NCI-H82 (cell line): ENCODE measurements around the gene TAF5.
"Not testable (repeated sequence)": the region's sequence is repeated elsewhere in the genome, so short reads cannot be mapped to it uniquely, and the experiment has no call there.

Experiments used
- DNase-seq: peaks from one replicate; lab custom pipeline; 2025; lab: John Stamatoyannopoulos, UW

TAF5 gene

DNA sequence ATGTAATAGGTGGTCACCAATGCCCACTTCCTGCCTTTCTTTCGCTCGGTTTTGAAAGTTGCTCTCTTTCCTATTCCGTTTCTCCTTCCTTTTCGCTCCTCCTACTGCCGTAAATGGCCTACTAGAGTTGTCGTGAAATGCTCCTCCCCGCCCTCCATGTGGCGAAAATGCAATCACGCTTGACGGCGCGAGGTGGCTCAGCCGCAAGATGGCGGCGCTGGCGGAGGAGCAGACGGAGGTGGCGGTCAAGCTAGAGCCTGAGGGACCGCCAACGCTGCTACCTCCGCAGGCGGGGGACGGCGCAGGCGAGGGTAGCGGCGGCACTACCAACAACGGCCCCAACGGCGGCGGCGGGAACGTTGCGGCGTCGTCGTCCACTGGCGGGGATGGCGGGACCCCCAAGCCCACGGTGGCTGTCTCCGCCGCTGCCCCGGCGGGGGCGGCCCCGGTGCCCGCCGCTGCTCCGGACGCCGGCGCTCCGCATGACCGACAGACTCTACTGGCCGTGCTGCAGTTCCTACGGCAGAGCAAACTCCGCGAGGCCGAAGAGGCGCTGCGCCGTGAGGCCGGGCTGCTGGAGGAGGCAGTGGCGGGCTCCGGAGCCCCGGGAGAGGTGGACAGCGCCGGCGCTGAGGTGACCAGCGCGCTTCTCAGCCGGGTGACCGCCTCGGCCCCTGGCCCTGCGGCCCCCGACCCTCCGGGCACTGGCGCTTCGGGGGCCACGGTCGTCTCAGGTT is at the start of gene TAF5:
TSS of gene TAF5 (plus strand) at position 195 of the 737 bp plus-strand sequence. CDS start at position 209, 14 bp downstream.
- DNase-seq, result peak; percentile 95

DNA sequence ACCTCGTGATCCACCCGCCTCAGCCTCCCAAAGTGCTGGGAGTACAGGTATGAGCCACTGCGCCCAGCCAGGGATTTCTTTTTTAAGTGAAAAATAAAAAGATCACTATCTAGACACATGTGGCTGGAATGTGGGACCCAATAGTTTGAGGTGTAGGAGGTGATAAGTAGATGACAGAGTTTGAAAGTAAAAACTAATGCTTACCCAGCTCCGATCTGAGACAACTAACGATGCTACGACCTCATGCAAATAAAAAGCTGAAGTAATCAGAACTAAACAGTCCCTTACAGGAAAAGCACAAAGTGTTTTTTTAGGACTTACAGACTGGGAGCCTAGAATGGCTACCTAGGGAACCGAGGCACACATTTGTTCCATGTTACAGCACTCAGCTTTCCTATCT is 39.9 kb upstream of the TAF5 start:
- DNase-seq, result no peak

DNA sequence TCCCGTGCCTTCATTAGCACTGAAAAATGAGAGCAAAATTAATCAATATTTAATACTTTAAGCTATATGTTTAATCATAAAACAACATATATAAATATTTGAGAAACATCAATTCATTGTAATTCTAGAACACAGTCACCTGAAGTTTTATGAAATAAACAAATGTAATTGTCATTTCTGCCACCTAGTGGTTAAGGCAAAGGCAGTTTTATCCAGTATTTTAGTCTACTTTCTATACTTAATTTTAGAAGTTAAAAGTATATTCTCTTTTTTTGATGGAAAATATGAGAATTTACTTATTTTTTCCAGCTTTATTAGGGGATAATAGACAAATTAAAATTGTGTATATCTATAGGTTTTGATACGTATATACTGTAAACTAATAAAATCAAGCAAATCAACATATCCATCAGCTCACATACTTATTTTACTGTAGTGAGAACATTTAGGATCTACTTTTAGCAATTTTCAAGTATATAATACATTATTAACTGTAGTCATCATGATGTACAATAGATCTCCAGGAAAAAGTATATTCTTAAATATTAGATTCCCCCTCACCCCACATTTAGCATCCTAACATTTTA is 33.7 kb upstream of the TAF5 start:
- peak; percentile 32 for DNase-seq

DNA sequence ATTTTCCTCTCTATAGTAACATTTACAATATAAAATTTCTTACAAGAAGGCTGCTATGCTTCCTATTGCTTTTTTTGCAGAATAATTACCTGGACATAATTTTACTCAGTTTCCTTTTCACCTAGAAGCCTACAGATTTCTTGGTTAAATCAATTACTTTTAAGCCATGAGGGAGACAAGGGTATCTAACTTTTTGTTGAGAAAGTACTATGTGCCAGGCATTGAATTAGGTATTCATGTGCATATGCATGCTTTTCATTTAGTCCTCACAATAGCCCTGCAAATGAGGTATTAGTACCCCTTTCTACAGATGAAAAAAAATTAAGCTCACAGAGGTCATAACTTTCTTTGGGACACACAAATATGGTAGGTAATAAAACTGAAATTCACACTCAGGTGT is 33.2 kb upstream of the TAF5 start:
- DNase-seq, result no peak

DNA sequence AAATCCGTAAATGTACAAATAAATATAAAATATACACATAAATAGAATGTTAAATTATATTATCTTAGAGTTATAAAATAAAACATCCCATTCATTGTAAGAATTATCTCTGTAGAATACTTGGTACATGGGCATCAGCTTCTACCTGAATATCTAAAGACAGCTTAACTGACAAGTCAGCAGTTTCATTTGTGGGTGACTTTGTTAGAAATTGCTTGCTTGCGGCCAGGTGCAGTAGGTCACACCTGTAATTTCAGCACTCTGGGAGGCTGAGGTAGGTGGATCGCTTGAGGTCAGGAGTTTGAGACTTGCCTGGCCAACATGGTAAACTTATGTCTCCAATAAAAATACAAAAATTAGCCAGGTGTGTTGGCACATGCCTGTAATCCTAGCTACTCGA is 31.4 kb upstream of the TAF5 start:
- DNase-seq, result no peak

DNA sequence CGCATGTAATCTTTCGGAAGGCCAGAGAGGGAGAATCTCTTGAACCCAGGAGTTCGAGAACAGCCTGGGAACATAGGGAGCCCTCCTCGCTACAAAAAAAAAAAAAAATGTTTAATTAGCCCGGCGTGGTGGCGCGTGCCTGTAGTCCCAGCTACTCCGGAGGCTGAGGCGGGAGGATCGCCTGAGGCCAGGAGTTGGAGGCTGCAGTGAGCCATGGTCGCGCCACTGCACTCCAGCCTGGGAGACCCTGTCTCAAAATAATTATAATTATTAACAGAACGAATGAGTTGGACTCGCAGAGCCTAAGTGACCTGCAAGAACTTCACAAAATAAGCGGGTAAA is 17.6 kb upstream of the TAF5 start:
- DNase-seq, result no peak

DNA sequence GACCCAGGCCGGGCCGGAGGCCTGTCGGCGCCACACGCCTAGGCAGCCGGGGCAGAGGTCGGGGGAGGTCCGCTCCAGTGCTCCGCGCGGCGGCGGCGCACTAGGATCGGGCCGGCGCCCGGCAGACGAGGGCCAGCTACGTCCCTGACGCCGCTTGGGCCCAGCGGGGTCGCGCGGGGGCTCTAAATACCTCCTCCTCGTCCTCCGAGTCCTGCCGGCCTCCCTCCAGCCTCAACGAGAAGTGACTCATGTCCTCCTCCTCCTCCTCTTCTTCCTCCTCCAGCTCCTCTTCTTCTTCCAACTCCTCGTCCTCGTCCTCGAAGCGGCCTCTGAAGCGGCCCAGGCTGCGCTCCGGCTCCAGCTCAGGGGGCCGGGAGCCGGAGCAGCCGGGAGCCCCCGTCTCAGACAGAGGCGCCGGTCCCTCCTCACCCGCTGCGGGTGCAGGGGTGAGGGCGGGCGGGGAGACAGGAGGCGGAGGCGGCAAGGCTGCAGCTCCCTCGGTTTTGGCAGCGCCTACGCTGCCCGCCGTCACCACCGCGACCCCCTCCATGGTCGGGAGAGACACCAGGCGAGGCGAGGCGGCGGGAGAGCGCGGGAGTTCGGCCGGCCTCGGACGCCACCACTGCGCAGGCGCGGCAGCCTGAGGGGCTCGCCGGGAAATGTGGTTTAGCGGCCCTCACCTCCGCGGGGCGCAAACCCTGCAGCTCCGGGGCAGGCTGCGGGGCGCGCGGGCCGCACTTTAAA is 17.1 kb upstream of the TAF5 start, which contains the start of gene PCGF6:
TSS of gene PCGF6 (minus strand) at position 624 of the 744 bp plus-strand sequence. CDS start at position 550, 74 bp downstream.
- DNase-seq, result peak; percentile 85

DNA sequence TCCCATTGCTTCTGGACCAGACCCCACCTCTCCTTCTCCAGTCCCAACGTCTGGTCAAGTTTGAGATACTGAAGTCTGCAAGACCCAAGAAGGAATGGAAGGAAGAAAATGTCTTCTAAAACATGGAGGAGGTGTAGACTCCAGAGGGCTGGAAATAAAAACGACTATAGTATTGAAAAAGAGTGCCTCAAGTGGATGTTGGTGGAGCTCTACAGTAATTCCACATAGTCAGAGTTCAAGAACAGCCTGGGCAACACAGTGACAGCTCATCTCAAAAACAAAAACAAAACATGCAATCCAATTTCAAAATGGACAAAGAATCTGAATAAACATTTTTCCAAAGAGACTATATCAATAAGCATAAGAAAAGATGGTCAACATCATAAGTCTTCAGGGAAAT is 14.5 kb upstream of the TAF5 start:
- no peak for DNase-seq

DNA sequence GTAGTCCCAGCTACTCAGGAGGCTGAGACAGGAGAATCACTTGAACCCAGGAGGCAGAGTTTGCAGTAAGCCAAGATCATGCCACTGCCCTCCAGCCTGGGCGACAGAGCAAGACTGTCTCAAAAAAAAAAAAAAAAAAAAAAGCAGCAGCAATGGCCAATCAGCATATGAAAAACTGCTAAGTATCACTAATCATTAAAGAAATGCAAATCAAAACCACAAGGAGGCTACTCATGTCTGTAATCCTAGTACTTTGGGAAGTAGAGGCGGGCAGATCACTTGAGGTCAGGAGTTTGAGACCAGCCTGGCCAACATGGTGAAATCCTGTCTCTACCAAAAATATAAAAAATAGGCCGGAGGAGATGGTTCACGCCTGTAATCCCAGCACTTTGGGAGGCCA is 13.2 kb upstream of the TAF5 start:
- DNase-seq, result not testable (repeated sequence)

DNA sequence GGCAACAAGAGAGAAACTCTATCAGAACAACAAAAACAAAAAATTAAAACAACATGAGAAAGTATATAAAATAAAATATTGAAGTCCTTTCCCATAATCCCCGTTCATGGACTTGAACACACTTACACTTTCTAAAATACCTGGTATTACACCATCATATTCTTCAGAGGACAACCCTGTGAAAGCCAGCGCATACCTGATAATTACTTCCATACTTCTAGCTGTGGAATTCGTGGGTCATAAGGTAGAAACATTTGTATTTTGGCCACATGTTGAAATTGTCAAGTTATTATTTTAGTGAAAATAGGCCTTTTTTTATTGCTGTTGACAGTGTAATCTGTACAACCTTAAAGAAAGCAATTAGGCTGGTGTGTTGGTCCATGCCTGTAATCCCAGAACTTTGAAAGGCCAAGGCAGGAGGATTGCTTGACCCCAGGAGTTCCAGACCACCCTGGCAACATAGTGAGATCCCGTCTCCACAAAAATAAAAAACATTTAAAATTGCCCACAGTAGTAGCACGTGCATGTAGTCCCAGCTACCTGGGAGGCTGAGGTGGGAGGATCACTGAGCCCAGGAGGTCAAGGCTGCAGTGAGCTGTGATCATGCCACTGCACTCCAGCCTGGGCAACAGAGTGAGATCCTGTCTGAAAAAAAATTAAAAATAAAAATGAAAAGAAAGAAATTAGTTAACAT is 11.7 kb upstream of the TAF5 start:
- DNase-seq, result no peak

DNA sequence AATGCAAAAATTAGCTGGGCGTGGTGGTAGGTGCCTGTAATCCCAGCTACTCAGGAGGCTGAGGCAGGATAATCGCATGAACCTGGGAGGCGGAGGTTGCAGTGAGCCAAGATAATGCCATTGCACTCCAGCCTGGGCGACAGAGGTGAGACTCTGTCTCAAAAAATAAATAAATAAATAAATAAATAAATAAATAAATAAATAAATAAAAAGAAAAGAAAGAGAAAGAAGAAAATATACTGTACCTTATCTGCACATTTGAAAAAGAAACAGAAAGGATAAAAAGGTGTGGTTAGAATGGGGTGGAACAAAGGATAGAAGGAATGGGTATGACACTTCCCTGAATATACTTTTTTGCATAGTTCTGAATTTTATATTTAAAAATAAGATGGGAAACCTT is 8.3 kb upstream of the TAF5 start:
- not testable (repeated sequence) for DNase-seq

DNA sequence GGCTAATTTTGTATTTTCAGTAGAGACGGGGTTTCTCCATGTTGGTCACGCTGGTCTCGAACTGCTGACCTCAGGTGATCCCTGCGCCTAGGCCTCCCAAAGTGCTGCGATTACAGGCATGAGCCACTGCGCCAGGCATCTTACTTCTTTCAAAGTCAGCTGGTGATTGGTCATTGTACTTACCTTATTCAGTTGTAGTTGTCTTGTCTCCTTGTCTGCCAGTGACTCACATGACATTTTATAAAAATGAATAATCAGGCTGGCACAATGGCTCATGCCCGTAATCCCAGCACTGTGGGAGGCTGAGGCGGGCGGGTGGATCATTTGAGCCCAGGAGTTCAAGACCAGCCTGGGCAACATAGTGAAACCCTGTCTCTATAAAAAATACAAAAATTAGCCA is 7.0 kb upstream of the TAF5 start:
- not testable (repeated sequence) for DNase-seq

DNA sequence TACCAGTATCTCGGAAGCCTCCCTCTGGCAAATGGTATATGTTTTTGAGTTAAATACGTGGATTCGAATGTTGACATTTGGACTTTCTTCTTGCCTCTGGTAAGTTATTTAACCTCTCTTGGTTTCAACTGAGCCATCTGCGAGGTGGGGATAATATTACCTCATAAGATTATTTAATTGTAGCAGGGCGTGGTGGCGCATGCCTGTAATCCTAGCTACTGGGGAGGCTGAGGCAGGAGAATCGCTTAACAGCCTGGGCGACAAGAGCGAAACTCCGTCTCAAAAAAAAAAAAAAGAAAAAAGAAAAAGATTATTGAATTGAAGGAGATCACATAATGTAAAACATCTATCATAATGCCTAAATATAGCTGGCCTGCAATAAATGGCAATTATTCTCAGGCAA is 396 bp upstream of the TAF5 start:
- peak; percentile 49 for DNase-seq

DNA sequence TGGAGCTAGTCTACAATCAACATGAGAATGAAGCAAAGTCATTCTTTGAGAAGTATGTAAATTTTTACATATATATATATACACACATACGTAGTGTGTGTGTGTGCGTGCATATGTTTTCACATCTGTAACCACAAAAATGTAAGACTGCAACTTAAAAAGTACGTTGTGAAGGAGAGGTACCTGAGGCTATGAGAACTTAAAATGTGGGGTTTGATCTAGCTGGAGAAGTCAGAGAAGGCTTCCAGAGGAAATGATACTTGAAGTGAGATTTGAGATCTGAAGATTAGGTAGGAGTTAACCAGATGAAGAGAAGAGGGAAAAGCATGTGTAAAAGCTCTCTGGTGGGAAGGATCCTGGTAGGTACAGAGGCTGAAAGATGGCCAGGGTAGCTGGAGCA is 5.8 kb downstream of the TAF5 start:
- no peak for DNase-seq

DNA sequence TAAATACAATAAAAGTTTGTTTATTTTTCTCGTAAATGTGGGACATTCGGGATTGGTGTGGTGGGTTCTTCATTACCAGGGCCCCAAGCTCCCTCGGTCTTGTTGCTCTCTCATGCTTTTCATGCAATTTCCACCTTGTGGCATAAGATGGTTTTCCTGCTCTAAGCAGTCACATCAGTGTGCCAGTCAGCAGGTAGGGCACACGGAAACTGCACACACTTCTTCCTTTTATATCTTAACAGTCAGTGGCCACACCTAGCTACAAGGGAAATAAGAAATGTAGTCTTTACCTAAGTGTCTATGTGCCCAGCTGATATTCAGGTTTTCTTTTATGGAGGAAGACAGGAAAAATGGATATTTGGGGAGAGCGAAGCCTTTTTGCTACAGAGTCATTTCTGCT is 6.5 kb downstream of the TAF5 start:
- no peak for DNase-seq

DNA sequence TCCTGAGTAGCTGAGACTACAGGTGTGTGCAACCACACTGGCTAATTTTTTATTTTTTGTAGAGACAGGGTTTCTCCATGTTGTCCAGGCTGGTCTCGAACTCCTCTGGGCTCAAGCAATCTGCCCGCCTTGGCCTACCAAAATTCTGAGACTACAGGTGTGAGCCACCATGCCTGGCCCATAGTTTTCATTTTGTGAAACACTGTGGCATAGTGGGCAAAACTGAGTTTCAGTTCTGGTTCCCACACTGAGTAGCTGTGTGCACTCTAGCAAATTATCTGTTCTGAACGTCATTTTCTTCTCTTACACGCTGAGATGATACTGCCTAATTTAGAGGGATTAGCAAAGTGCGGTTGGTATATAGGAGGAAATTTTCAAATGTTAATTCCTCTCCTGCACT is 15.0 kb downstream of the TAF5 start:
- no peak for DNase-seq

DNA sequence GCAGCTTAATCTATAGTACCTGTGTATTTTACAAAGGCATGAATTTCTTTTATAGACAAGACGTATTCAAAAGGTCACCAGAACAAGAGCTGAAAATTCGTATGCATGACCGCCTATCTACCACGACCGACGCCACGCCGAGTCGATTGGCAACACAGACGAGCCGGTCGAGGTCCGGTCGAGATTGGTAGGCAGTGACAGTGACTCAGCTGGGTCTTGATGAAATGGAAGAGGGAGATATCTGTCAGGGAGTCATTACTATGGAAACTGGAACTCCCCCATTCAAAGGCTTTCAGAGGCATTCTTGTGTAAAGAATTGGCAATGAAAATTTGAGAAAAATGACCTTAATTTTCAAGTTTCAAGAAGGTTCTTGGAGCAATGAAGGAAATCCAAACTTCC is 26.4 kb downstream of the TAF5 start:
- DNase-seq, result no peak

DNA sequence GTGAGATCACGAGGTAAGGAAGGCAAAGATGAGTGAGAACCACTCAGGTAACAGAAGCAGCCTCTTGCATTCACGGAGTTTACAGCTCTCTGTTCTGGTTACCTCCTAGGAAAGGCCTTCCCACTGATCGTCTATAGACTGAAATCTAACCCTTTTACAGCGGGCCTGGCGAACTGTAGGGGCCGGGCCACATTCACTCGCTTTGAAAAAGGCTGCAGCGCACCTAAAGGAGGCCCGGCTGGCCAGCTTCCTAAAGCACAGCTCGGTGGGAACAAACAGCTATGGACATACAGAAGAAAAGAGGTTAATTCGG is 27.9 kb downstream of the TAF5 start:
- peak; percentile 28 for DNase-seq

DNA sequence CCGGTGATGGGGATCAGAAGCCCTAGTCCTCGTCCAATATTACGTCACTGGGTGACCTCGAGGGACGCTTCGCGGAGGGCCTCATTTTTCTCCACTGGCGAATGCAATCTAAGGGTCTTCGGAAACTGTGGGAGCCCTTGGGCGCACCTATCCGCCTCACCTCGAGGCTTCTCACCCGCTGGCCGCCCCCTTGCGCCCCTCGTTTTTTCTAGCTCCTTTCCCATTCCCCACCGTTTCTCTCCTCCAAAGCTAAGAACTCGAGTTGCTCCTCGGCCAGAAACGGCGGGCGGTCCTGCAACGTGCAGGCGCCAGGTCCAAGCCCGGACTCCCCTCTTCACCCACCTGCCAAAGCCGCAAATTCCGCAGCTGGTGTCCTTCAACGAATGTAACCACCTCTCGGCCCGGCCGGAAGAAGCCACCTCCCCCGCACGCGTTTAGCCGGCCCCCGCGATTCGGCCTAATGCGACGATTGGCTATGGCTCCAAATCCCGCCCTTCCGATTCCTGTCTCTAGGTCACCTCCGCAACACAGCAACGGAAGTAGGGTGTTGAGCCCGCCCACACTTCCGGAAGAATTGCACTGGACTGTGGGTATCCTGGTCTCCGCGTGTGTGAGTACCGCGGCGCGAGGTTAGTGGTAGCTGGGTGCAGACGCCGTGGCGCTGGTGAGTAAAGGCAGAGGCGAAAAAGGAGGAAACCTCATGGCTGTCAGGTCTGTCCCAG is 28.5 kb downstream of the TAF5 start, which contains the start of the genes ATP5MK and PDCD11:
TSS of gene ATP5MK (minus strand) at position 409 of the 722 bp plus-strand sequence. CDS start 4,018 bp downstream, outside the sequence.
TSS of gene PDCD11 (plus strand) at position 560 of the 722 bp plus-strand sequence. CDS start 1,801 bp downstream, outside the sequence.
- DNase-seq, result peak; percentile 98

DNA sequence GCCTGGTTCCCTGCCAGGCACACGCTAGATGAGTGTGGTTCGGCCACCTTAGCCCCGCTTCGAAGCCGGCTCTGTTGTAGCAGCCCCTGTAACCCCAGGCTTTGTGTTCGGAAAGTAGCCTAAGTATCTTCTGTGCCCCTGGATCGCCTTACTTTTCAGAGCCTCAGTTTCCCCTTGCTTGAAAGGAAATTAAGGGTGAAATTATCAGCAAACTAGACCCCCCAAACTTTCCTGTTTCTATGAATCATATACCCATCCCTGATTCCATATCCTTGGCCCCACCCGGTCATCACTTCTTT is 29.0 kb downstream of the TAF5 start:
- peak; percentile 23 for DNase-seq

DNA sequence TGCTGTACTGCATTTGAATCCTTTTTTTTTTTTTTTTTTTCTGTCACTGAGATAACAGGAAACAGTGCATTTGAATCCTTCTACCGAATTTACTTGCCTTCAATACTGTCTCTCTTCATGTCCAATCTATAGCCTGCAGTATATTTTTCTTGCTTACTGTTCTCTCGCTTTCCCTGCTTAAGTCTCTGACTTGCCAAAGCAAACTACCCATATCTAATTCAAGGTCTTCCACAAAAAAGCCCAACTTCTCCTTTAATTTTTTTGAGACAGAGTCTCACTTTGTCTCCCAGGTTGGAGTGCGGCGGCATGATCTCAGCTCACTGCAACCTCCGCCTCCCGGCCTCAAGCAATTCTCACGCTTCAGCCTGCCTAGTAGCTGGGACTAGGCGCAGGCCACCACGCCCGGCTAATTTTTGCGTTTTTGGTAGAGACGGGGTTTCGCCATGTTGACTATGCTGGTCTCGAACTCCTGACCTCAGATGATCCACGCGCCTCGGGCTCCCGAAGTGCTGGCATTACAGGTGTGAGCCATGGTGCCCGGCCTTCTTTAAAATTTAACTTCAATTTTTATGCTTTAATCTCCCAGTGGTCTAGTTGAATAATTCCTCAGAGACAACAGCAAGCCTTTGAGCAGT is 29.5 kb downstream of the TAF5 start:
- DNase-seq, result no peak

DNA sequence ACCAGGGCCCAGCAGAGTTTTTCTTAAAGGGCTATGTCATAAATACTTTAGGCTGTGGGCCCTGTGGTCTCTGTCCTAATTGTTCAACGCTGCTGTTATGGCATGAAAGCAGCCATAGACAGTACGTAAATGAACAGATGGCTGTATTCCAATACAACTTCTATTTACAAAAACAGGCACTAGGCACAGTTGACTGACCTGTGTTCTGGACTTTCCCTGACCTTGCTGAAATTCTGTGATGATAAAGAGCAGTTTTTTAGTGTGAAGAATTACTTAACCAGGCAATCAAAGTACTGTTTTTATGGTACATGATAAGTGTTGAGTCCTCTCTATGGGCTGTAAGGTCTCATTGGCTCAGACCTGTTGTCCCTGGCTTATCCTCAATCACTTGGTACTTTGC is 45.8 kb downstream of the TAF5 start:
- DNase-seq, result no peak
